Activated CD4-positive, CD25-positive, alpha-beta regulatory T cell treated with anti-CD3 and anti-CD28 coated beads, Interleukin-2, amount 50 U/mL, for 24 hours (primary cell): ENCODE measurements around the gene PDE4D.
"Not testable (repeated sequence)": the region's sequence is repeated elsewhere in the genome, so short reads cannot be mapped to it uniquely, and the experiment has no call there.

ENCODE experiments used
- ATAC-seq, 2 donors: fragments of 150-1000 bp; cut with Tn5 transposase; one replicate each; pipeline ENCODE4 v1.10.0; 2021; ENCODE audit warnings: mild to moderate bottlenecking in 1 of 2, moderate library complexity in 1 of 2

PDE4D gene

DNA sequence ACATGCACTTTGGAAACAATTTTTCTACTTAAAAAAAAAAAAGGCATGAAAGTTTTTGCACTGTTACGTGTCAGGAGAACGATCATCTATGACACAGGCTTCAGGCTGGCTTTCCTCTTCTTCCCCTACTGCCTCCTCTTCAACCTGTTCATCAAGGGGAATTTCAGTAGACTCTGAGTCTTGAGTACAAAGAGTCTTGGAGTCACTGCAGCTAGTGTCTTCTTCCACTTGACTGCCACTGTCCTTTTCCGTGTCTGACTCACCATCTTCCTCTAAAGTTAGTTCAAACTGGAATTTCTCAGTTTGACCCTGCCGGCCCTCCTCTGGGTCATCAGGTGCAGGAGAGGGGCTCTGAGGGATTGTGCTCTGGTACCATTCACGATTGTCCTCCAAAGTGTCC is 918.9 kb downstream of the PDE4D start:
- no peak for ATAC-seq

DNA sequence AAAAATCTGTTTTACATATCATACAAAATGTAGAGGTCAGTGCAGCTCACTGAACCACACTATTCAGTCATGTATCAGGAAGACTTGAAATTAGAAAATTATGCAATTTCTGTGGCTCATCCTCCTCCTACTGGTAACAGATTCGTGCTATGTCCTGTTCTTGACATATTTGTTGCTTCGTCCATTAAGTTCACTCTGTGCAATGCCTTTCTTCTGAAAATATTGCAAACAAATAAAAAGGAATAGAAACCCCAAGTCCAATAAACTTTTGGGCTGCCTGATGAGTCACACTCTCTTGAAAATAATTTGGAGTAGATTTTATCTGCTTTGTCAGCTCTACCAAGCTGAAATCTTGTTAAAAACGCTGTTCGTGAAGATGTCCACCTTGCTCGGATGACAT is 919.4 kb downstream of the PDE4D start:
- ATAC-seq = no peak

DNA sequence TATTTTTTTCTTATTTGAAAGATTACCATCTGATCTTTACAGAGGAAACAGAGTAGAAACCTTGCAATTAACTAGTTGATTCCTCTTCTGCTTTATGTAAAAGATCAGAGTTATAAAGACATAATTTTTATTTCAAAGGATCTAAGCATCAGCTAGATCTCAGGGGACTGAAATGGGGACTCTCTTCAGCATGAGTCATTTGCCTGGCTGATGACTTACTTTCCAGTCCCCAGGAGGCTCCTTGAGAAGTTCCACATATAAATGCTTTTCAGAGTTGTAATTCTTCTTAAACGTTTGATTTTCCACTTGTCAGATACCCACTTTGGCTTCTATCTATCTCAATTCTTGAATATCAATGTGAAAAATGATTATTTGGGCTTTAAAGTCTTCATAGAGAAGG is 921.2 kb downstream of the PDE4D start:
- ATAC-seq = no peak

DNA sequence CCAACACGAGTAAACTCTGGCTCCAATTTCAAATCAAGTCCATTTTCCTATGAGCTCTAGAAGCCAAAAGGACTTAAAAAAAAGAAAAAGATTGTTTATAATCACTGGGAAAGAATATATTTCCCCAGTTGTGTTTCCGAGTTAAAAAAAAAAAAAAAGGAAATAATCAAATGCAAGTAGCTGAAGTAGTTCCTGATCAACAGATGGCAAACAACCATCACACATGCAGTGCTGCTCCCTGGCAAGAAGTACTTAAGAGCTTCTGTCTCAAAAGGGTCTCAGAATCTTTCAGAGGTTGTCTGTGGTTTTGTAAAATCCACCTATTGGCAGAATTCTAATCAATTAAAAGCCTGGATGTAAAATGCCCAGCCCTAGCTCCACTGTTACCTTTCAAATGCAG is 922.8 kb downstream of the PDE4D start:
- ATAC-seq = no peak

DNA sequence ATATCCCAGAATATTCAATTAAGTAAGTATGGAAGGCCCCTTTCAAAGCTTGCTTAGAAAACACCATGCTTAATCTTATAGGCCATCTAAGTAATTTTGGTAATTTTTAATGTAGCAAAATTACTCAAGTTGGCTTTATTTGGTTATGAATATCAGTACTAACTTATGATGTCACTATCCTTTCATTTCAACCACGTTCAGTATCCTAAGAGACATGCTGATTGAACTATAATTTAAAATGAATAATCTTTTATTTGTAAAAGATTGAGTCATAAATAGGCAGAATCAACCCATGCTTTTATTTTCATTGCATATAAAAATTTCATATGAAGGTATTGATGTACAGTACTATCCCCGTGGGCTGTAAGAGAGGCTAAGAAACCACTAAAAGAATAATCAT is 923.7 kb downstream of the PDE4D start:
- peak in 1 of 2 donors; percentile 62 for ATAC-seq

DNA sequence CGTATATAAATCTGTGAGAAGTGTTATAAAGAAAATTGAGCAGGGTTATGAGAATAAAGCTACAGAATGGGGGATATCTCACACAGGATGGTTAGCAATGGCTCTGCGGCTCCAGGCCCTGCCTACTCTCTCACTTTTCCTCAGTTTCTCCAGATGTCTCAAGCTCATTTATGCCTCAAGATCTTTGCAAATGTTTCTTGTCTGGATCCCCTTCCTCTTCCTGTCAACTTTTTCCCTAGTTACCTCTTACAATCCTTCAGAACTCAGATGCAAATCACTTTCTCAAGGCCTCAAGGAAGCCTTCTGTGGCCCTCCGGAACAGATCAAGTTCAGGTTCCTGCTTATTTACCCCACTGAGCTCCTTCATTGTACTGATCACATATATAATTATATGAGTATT is 924.3 kb downstream of the PDE4D start:
- no peak for ATAC-seq

DNA sequence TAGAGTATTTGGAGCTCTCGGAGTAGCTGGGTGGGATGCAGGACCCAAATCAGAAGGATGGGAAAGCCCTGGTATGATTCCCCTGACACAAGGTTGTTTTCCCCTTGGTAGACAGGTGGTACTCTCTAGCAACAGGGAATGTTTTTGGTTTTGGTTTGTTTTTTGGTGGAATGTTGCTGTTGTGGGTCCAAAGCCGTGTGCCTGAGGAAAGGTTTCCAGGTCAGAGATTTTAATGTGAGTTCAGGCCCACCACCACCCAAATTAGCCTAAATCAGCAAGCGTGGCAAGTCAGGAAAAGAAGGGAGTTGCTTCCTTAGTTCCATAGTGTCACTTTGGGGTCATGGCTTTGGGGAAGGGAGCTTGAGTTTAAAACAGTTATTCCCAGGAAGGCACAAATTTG is 925.2 kb downstream of the PDE4D start:
- ATAC-seq = no peak

DNA sequence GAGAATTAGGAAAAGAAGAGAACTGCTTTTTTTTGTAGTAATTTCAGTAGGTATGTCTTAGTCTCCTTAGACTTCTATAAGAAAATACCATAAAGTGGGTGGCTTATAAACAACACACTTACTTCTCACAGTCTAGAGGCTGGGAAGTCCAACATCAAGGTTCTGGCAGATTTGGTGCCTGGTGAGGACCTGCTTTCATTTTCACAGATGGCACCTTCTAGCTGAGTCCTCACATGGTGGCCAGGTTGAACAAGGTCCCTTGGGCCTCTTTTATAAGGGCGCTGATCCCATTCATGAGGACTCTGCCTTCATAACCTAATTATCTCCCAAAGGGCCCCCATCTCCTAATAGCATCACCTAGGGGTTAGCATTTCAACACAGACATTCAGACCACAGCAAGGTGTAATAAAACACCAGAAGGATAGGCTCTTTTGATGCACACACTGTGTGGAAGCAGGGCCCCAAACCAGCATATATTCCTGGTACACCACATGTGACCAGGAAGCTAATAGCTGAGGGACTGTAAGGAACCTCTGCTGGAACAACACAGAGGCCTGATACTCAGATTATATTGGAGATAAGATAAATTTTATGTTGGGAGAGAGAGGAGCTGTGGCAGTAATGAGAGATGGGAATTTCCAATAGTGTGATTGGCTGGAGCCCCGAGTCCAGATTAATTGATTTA is 925.8 kb downstream of the PDE4D start:
- no peak for ATAC-seq

DNA sequence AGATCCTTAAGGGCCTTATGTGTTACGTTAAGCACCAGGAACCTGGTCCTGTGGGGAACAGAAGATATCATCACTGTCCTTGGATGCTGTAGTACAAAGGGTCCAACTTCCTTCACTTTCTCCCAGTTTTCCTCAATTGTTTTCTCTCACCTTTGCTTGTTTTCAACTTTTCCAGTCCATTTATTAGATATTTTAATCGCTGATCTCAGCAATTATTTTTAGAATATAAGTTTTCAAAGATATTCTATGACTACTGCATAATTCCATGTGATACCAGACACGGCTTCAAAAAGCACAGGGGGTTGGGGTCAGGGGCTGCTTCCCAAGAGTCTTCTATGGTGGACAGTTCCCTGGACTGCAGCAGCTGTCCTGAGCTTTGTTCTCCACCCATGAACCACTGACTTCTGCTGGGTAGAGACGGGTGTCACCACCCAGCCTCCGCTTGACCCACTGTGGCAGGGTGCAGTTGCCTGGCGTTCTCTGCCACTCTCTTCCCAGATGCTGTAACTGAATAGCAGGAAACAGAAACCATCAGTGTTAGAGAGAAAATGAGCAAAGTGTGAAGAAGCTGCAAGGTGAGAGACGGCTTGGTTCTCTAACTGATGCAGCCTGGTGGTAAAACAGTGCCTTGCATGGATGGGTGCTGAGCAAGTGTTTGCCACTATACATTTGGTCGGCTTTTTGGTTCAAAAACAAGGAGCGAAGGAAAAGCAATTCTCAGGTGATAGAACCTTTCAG is 927.7 kb downstream of the PDE4D start:
- no peak for ATAC-seq

DNA sequence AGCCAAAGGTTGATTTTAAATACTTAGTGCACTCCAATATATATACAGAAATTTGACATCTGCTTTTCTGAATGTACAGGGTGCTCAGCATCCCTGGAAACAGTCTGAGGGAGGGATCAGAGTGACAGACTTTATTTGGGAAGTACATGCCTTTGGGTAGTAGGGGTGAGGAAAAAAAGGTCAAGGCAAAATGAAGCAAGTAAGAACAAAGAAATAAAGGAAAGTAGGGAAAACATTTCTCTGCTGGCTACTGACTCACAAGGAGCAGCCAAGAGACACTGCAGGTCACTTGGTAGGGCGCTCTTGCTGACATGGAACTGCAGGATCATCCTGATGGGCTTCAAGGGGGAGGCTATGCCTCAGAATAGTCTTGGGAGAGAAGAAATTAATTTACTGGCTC is 929.7 kb downstream of the PDE4D start:
- no peak for ATAC-seq

DNA sequence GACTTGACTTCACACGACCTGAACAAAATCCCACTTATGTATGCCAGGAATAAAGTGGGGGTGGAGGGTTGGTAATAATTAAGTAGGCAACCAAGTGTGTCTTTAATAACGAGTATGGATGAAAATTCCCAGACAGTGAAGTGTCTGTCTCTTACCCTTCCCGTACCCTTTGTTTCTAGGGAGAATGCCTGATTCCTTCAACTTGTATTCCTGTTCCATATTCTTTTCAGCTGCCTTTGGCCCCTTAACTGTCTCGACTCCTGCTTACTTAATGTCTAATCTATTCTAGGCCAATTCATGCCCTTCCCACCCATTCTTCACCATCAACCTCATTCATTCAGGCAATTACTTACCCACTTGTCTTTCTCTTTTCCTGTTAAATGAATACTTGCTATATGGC is 930.2 kb downstream of the PDE4D start:
- ATAC-seq = no peak

DNA sequence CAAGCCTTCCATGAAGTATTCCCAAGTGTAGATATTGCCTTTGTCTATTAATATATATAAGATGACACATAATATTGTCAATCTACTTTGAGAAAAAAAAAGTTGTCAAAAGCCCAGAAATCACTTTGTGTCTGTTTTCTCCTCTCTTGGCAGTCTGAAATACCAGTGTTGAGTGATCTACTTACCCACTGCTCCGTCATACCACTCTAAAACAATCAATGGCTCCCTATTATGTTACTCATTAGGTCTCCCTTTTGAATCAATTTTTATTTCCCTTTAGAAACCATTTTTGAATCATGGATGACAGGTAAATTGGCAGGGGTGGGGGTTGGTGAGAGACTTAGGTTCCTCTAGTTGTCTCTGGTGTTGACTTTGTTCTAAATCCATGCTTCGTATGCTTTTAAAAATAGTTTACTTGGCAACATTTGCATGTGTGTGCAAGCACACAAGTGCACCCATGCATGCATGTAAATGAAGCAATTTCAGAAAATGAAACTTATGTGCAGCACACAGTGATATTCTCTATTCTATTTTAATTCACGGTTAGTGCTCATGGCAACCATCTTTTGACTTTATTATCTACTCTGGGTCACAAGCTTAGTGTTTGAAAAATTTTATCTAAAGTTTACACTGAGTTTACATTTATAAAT is 931.8 kb downstream of the PDE4D start:
- no peak for ATAC-seq

DNA sequence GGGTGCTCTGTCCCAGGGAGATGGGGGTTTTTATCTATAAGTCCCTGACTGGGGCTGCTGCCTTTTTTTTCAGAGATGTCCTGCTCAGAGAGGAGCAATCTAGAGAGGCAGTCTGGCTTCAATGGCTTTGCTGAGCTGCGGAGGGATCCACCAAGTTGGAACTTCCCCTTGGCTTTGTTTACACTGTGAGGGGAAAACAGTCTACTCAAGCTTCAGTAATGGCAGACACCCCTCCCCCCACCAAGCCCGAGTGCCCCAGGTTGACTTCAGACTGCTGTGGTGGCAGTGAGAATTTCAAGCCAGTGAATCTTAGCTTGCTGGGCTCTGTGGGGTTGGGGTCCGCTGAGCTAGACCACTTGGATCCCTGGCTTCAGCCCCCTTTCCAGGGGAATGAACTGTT is 934.8 kb downstream of the PDE4D start:
- ATAC-seq = no peak

DNA sequence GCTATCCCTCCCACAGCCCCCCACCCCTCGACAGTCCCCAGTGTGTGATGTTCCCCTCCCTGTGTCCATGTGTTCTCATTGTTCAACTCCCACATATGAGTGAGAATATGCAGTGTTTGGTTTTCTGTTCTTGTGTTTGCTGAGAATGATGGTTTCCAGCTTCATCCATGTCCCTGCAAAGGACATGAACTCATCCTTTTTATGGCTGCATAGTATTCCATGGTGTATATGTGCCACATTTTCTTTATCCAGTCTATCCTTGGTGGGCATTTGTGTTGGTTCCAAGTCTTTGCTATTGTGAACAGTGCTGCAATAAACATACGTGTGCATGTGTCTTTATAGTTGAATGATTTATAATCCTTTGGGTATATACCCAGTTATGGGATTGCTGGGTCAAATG is 940.3 kb downstream of the PDE4D start:
- ATAC-seq = not testable (repeated sequence)

DNA sequence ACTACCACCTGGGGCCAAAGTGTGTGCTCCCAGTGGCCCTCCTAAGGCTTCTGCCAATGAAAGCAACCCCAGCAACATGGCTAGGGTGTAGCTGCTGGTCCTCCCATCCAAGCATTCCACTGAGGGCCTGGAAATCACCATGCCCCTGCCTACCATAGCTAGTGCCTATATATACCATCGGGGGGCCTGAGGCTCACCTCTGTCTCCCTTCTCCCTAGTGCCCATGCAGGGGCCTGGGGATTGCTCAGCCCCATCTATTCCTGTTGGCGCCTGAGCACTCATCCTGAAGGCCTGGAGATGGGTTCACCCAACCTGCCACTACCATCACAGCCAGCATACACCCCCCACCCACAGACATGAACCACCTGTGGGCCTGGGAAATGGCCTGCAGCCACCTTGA is 943.3 kb downstream of the PDE4D start:
- ATAC-seq = no peak

DNA sequence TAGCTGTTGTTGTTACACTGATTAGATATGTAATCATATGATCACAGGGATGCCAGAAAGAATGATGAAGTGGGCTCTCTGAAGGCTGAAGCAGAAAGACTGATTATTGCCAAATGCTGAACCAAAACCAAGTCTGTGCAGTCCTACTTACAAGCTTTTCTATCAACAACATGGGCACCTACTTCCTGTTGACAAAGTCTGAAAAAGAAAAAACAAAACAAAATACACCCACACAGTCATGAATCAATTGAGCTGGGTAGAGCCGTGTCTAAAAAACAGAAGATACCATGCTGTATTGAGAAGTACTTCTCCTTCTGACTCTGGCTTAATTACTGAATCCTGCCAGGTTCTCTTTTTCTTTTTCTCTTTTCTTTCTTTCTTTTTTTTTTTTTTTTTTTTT is 947.3 kb downstream of the PDE4D start:
- ATAC-seq = no peak

DNA sequence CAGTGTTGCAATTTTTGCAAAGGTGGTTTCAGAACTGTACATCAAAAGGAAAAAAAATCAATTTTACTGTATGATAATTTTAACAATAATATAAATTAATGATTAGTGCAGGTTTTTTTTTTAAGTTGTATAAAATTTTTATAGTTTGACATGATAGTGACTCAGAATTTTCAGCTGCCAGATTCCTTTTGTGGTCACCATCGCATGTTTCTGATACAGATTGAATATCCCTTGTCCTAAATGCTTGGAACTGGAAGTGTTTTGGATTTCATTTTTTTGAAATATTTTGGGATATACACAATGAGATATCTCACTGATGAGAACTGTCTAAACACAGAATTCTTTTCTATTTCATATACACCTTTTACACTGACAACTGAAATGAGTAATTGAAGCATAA is 949.3 kb downstream of the PDE4D start:
- no peak for ATAC-seq

DNA sequence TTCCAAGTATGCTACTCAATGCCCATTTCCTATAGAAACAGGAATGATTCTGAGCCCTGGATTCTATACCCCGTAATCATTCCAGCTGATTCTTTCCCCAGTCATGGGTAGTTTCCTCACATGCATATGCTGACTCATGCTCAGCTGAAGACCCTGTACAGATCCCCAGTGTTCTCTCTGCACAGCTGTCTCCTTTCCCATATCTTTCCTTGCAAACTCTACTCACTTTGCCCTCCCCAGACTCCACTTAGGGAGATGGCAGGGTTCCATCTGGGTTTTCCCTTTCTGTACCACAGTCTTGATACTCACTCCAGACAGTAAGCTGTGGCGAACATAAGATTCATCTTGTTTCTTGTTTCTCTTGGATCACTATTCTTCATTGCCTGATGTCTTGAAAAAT is 953.1 kb downstream of the PDE4D start:
- no peak for ATAC-seq

DNA sequence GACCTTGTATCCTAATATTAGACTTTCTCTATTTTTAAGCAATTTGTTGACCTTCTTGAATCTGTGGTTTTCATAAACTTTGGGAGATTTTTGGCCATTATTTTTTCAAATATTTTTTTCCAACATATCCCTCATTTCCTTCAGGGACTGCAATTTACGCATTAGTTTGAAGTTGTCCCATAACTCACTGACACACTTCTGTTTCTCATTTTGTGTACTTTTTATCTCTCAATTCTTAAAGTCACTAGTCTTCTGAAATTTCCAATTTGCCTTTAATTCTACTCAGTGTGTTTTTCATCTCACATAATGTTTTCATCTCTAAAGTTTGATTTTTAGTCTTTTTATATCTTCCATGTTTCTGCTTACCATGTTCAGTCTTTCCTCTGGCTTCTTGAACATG is 953.9 kb downstream of the PDE4D start:
- no peak for ATAC-seq

DNA sequence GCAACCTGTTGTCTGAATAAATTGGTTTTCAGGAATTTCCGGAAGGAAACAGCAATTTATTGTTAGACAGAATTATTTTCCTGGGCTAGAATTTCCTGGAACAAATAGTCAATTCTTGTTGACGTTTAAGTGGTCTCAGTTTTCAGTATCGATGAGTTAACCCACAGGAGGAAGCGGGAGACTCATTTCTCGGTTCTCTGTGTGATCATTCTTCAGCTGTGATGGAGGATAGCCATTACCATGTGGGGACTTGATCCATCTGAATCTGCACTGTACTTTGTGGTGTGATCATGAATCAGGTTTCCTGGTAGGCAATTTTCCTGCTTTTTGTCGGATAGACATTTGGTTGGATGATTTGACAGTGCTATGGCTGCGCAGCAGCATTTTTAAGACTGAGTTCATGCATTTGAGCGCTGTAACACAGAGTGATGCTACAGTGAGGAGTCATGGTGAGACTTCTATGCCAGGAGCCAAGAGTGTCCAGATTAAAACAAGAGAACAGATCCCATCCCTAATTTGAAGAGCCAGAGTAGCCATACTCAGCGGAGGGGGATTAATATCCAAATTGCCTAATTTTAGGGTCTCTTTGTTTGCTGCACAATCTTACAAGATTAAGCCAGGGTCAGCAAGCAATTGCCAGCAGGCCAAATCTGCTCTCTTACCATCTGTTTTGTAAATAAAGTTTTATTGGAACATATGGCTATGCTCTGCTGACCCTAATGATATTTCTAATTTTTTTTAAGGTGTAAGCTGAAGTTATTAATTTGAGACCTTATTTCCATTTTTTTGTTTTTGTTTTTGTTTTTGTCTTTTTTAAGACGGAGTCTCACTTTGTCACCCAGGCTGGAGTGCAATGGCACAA is 954.7 kb downstream of the PDE4D start:
- ATAC-seq = no peak

DNA sequence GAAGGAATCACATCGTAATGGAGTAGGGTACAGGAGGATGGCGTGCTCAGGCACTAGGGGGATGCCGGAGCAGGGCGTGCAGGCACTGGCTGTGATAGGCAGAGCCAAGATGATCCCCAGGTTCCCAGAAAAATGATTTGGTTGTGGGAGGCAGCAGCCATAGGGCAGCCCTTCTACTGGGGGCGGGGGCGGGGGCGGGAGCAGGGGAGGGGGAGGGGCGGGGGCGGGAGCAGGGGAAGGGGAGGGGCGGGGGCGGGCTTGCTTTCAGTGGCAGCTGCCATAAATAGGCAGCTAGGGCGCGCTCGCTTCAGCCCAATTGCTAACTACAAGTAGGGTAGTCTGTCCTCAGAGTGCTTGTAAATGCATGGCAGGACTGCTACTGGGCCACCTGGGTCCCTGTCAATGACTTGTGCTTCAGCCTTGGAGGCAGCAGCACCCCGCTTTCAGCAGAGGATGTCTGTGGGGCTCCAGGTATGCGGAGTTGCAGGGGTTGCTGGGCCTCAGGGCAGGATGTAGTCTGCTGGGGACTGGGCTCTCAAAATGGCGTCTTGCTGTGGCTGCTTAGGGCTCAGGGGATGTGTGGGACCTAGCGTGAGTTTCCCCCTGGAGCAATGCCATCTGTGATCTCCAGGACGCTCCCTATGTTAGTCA is 956.4 kb downstream of the PDE4D start:
- no peak for ATAC-seq

DNA sequence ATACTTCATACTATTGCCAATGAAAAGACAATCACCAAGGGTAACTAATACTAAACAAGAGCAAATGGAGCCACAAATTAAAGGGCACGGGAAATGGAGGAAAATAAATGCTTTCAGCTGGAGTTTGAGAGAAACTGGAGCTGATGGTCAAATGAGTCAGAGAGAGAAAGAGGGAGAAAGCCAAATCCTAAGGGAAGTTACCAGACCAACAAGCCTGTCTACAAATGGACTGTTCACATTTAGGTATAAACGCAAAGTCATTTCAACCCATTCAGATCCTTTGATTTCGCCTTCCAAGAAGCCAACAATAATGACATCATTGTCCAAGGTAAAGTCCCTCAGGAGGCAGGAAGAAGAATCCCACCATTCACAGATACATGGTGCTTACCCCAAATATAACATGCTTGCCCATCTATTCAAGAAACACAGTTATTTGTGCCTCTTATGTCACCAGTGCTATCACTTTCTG is 958.9 kb downstream of the PDE4D start:
- ATAC-seq = no peak
